ENCODE data around the gene CNTRL.
"Not testable (repeated sequence)": the region's sequence is repeated elsewhere in the genome, so short reads cannot be mapped to it uniquely, and the experiment has no call there.

Gene CNTRL

GRCh38 chr9:121074370-121075250 lies at the start of gene CNTRL:
Gene CNTRL, plus strand, starts transcription at chr9:121074955. Its CDS starts 13,372 bp downstream, at chr9:121088327.
- DNase-seq = peak; percentile 82 to 90

GRCh38 chr9:121026260-121026691 lies 48.5 kb upstream of the CNTRL start:
- DNase-seq = no peak

- no peak for DNase-seq
Measured at GRCh38 chr9:121026768-121027167, 48.0 kb upstream of the CNTRL start.

GRCh38 chr9:121028285-121028684 lies 46.5 kb upstream of the CNTRL start:
- not testable (repeated sequence) for DNase-seq

- DNase-seq = no peak
Measured at GRCh38 chr9:121029469-121029868, 45.3 kb upstream of the CNTRL start.

GRCh38 chr9:121034529-121034928 lies 40.2 kb upstream of the CNTRL start:
- no peak for DNase-seq

- DNase-seq = not testable (repeated sequence)
Measured at GRCh38 chr9:121035717-121036116, 39.0 kb upstream of the CNTRL start.

GRCh38 chr9:121038362-121038761 lies 36.4 kb upstream of the CNTRL start:
- no peak for DNase-seq

GRCh38 chr9:121038804-121039203 lies 36.0 kb upstream of the CNTRL start:
- DNase-seq = no peak

- no peak for DNase-seq
Measured at GRCh38 chr9:121048175-121048574, 26.6 kb upstream of the CNTRL start.

- DNase-seq = no peak
Measured at GRCh38 chr9:121048618-121049017, 26.1 kb upstream of the CNTRL start.

- no peak for DNase-seq
Measured at GRCh38 chr9:121050128-121050988, 24.4 kb upstream of the CNTRL start, which contains the start of gene C5. Gene C5, minus strand, starts transcription at chr9:121050275. Its CDS starts 29 bp downstream, at chr9:121050246.

GRCh38 chr9:121053544-121053943 lies 21.2 kb upstream of the CNTRL start:
- no peak for DNase-seq

GRCh38 chr9:121055642-121056143 lies 19.1 kb upstream of the CNTRL start:
- no peak for DNase-seq

GRCh38 chr9:121057821-121058220 lies 16.9 kb upstream of the CNTRL start:
- DNase-seq = no peak

GRCh38 chr9:121059513-121059912 lies 15.2 kb upstream of the CNTRL start:
- DNase-seq = no peak

- peak in 1 of 2 donors; percentile 37 for DNase-seq
Measured at GRCh38 chr9:121059998-121060636, 14.6 kb upstream of the CNTRL start.

- DNase-seq = no peak
Measured at GRCh38 chr9:121066850-121067249, 7.9 kb upstream of the CNTRL start.

- no peak for DNase-seq
Measured at GRCh38 chr9:121067640-121068039, 7.1 kb upstream of the CNTRL start.

GRCh38 chr9:121069396-121069795 lies 5.4 kb upstream of the CNTRL start:
- DNase-seq = no peak

GRCh38 chr9:121071370-121071755 lies 3.4 kb upstream of the CNTRL start:
- DNase-seq = no peak

- DNase-seq = no peak
Measured at GRCh38 chr9:121071756-121072421, 2.9 kb upstream of the CNTRL start.
